PFSK-1 (cell line): ENCODE data around the gene RABL3.

Experiments used
- TAF1 ChIP-seq: IDR thresholded peaks from 2 replicates; pipeline ENCODE4 v1.6.1; 2012; ENCODE audit warnings: low read length, control low read depth, borderline replicate concordance; ENCODE audit not compliant: insufficient read depth
- TF ChIP-seq, protein P1 (sequence below), 2 experiments: IDR thresholded peaks; 2 replicates each; pipeline versions ENCODE4 v1.6.1 to v1.8.0; 2011 to 2012; ENCODE audit warnings: low read depth in 2 of 2, low read length in 2 of 2, control low read depth in 1 of 2, inconsistent platforms in 1 of 2, mild to moderate bottlenecking in 1 of 2, moderate library complexity in 1 of 2; ENCODE audit not compliant: insufficient read depth in 1 of 2

GRCh38 chr3:120741320-120741719, 996 bp downstream of the RABL3 start:
- TF ChIP-seq, protein P1, sequence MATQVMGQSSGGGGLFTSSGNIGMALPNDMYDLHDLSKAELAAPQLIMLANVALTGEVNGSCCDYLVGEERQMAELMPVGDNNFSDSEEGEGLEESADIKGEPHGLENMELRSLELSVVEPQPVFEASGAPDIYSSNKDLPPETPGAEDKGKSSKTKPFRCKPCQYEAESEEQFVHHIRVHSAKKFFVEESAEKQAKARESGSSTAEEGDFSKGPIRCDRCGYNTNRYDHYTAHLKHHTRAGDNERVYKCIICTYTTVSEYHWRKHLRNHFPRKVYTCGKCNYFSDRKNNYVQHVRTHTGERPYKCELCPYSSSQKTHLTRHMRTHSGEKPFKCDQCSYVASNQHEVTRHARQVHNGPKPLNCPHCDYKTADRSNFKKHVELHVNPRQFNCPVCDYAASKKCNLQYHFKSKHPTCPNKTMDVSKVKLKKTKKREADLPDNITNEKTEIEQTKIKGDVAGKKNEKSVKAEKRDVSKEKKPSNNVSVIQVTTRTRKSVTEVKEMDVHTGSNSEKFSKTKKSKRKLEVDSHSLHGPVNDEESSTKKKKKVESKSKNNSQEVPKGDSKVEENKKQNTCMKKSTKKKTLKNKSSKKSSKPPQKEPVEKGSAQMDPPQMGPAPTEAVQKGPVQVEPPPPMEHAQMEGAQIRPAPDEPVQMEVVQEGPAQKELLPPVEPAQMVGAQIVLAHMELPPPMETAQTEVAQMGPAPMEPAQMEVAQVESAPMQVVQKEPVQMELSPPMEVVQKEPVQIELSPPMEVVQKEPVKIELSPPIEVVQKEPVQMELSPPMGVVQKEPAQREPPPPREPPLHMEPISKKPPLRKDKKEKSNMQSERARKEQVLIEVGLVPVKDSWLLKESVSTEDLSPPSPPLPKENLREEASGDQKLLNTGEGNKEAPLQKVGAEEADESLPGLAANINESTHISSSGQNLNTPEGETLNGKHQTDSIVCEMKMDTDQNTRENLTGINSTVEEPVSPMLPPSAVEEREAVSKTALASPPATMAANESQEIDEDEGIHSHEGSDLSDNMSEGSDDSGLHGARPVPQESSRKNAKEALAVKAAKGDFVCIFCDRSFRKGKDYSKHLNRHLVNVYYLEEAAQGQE (IDR thresholded peaks at IDR 0.05; ENCODE audit: insufficient read depth in 1 of 2, low read depth in 2 of 2, low read length in 2 of 2), result no peak
- no peak for TF ChIP-seq TAF1
